ENCODE data around the gene E2F2. TPM values are rescaled to one million over a fixed set of nuclear protein-coding genes. Genes with fewer than 3 reads are reported as not detected.
A peak's percentile ranks its signal among the peaks of the same experiment; 100 is the strongest.

E2F2 gene
- total and polyA plus RNA-seq, 7 experiments from 2014 or later, result 0.14 to 65.7 (median 2.5) TPM; not detected in 3

DNA sequence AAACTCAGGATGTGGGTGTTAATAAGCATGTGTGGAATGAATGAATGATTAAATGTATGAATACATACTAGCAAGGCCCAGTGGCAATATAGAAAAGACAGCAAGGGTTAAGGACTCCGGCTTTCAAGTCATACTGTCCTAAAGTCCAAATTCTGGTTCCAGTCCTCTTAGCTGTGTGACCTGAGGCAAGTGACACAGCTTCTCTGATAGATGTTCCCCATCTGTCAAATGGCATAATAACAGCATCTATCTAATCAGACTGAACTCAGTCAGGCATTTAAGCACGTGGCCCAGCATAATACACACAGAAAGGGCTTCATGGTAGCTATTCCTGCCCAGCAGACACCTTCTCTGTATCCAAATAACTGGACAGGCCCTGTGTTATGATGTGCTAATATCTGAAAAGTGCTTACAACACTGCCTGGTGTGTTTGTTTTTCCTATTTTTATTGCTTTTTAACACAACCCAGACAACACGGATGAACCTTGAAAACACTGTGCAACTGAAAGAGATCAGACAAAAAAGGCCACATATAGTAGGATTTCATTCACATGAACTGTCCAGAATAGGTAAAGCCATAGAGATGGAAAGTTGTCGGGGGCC lies 59.5 kb downstream of the E2F2 start:
- POLR2A ChIA-PET, result no interaction called here

DNA sequence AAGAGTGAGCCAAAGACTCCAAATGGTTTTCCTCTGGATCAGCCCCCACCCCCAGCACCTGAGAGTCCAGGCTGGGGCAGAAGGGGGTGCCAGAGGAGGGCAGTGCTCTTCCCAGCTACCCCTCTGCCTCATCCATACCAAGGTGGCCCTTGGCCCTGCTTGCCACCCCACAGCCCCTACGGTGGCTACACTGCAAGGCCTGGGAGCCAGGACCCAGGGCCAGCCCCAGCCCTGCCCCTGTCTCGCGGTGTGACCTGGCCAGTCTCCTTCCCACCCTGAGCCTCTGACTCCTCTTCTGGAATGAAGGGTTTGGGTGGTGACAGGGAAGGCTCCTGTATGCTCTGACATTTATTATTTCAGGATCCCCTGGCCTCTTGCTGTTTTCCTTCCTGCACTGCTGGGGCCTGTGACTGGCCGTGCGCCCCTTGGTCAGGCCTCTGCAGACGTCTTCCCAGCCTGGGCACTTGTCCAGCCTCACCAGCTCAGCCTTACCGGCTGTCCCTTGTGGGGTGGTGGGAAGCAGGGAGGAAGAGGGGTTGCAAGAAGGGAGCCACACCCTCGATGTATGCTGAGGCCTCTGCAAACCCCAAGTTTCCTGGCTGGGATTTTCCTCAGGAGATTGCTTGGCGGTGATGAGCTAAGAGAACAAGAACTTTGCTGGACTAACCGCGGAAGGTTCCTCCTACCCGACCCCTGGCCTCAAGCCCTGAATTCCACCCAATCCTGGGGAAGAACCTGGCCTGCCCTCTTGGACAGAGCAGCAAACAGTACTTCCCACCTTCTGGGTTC lies 60.6 kb downstream of the E2F2 start:
- Histone ChIP-seq H3K9me3 (ENCODE audit: control insufficient read depth in 2 of 3, low read length in 3 of 3) (no peaks in the 10 kb centered on the region), H3K27ac (ENCODE audit: low read depth, low read length) (no peak overlapping the region), H3K27me3 (ENCODE audit: control insufficient read depth in 2 of 2, insufficient read depth in 2 of 2, low read length in 2 of 2) (no peaks in the 10 kb centered on the region), H3K4me3 (ENCODE audit: low read length) (no peak overlapping the region), H3K4me1 (ENCODE audit: control insufficient read depth in 2 of 2, insufficient read depth in 2 of 2, low read length in 2 of 2) (no peaks in the 10 kb centered on the region), H3K36me3 (ENCODE audit: control insufficient read depth in 2 of 3, insufficient read depth in 3 of 3, low read length in 3 of 3) (no peaks in the 10 kb centered on the region)
- ChIA-PET POLR2A (no interaction called here), CTCF (no interaction called here)
- DNase-seq (no peak), ATAC-seq (no peak)
- no peak overlapping the region for H3K27ac Mint-ChIP-seq
- H3K27me3 Mint-ChIP-seq, result no peaks in the 10 kb centered on the region
- intact Hi-C loops (cut with micrococcal nuclease), result no loop called here
- no peak overlapping the region for H3K4me3 Mint-ChIP-seq
- no peaks in the 10 kb centered on the region for H3K4me1 Mint-ChIP-seq
- H3K36me3 Mint-ChIP-seq, result no peaks in the 10 kb centered on the region
- no peaks in the 10 kb centered on the region for H3K9me3 Mint-ChIP-seq

More for the DNA sequence above, 59.5 kb downstream of the E2F2 start:
- intact Hi-C loops (cut with micrococcal nuclease), result no loop called here
- Mint-ChIP-seq H3K9me3 (no peaks in the 10 kb centered on the region), H3K36me3 (no peaks in the 10 kb centered on the region), H3K27ac (no peak overlapping the region), H3K4me3 (no peak overlapping the region), H3K27me3 (peaks cover 0 to 5% (median 3%) of the 10 kb centered on the region in 5 donors), H3K4me1 (peaks cover 0 to 4% (median 0%) of the 10 kb centered on the region in 7 donors)
- CTCF ChIA-PET, result interaction anchor here (0.6 to 1.1 kb wide), 2 partner anchors 25 to 1960 kb away, joined by 3 read pairs; no protein-coding TSS in a partner anchor
- H3K27me3 ChIP-seq (ENCODE audit: control insufficient read depth in 2 of 2, insufficient read depth in 2 of 2, low read length in 2 of 2), result no peaks in the 10 kb centered on the region
- ATAC-seq (no peak), DNase-seq (no peak)
- H3K27ac ChIP-seq (ENCODE audit: low read depth, low read length), result no peak overlapping the region
- H3K36me3 ChIP-seq (ENCODE audit: control insufficient read depth in 2 of 3, insufficient read depth in 3 of 3, low read length in 3 of 3), result no peaks in the 10 kb centered on the region
- H3K4me1 ChIP-seq (ENCODE audit: control insufficient read depth in 2 of 2, insufficient read depth in 2 of 2, low read length in 2 of 2), result no peaks in the 10 kb centered on the region
- no peak overlapping the region for H3K4me3 ChIP-seq (ENCODE audit: low read length)
- no peaks in the 10 kb centered on the region for H3K9me3 ChIP-seq (ENCODE audit: control insufficient read depth in 2 of 3, low read length in 3 of 3)

DNA sequence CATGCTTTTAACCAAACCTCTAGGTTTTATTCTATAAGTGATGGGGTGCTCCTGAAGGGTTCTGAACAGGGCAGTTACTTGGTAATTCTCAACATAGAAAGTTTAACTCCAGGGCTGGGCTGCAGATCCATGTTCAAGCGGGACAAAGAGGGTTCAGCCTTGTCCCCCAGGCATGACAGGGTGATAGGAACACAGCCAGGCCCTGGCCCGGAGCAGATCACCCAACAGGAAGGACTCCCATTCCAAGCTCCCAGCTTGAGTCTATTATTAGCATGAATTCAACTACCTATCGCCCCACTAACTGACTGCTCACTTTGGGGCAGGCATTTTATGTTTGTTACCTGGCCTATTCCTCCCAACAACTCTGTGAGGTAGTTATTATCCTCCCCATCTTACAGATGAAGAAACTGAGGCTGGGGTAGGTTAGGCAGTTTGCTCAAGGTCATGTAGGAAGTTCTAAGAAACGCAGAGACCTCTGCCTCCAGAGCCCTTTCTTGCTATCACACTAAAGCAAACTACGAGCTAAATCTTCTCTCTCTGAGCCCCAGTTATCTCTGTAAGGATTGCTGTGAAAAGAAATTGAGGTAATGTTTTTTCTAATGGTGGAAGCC lies 61.6 kb downstream of the E2F2 start:
- Histone ChIP-seq H3K27me3 (ENCODE audit: control insufficient read depth in 2 of 2, insufficient read depth in 2 of 2, low read length in 2 of 2) (no peaks in the 10 kb centered on the region), H3K27ac (ENCODE audit: low read depth, low read length) (no peak overlapping the region), H3K4me1 (ENCODE audit: control insufficient read depth in 2 of 2, insufficient read depth in 2 of 2, low read length in 2 of 2) (no peaks in the 10 kb centered on the region), H3K9me3 (ENCODE audit: control insufficient read depth in 2 of 3, low read length in 3 of 3) (no peaks in the 10 kb centered on the region), H3K4me3 (ENCODE audit: low read length) (no peak overlapping the region), H3K36me3 (ENCODE audit: control insufficient read depth in 2 of 3, insufficient read depth in 3 of 3, low read length in 3 of 3) (no peaks in the 10 kb centered on the region)
- Mint-ChIP-seq H3K4me3 (no peak overlapping the region), H3K4me1 (no peaks in the 10 kb centered on the region), H3K9me3 (no peaks in the 10 kb centered on the region), H3K27me3 (no peaks in the 10 kb centered on the region), H3K36me3 (no peaks in the 10 kb centered on the region), H3K27ac (peak overlapping the region in 1 of 9 donors; percentile 21)
- DNase-seq (no peak), ATAC-seq (no peak)
- intact Hi-C loops (cut with micrococcal nuclease), result no loop called here
- ChIA-PET CTCF (no interaction called here), POLR2A (no interaction called here)

DNA sequence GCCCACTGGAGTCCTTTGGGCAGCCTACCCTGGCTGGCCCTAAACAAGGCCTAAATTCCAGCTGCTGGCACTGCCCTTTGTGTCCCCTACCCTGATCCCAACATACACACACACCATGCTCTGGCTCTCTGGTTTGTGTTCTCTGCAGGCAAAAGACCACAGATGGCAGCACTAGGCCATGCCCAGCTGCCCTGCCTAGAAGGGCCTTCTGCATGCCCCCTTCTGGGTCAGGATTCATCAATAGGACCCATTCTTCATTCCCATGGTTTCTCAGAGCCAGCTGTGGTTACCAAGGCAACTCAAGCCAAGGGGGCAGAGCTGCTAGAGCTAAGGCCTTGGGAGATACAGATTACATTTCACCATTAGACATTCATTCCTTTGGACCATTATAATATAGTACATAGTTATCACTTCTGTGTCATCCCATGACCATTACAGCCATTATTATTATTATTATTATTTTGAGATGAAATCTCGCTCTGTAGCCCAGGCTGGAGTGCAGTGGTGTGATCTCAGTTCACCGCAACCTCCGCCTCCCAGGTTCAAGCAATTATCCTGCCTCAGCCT lies 64.5 kb downstream of the E2F2 start:
- H3K9me3 ChIP-seq (ENCODE audit: control insufficient read depth in 2 of 3, low read length in 3 of 3), result no peaks in the 10 kb centered on the region
- no peak for DNase-seq
- H3K4me3 ChIP-seq (ENCODE audit: low read length), result no peak overlapping the region
- Mint-ChIP-seq H3K36me3 (no peaks in the 10 kb centered on the region), H3K9me3 (no peaks in the 10 kb centered on the region), H3K4me3 (no peak overlapping the region), H3K4me1 (no peaks in the 10 kb centered on the region), H3K27me3 (peaks cover 0 to 5% (median 0%) of the 10 kb centered on the region in 5 donors), H3K27ac (no peak overlapping the region)
- ChIA-PET POLR2A (no interaction called here), CTCF (no interaction called here)
- no peaks in the 10 kb centered on the region for H3K36me3 ChIP-seq (ENCODE audit: control insufficient read depth in 2 of 3, insufficient read depth in 3 of 3, low read length in 3 of 3)
- intact Hi-C loops (cut with micrococcal nuclease), result no loop called here
- H3K27ac ChIP-seq (ENCODE audit: low read depth, low read length), result no peak overlapping the region
- no peaks in the 10 kb centered on the region for H3K4me1 ChIP-seq (ENCODE audit: control insufficient read depth in 2 of 2, insufficient read depth in 2 of 2, low read length in 2 of 2)
- H3K27me3 ChIP-seq (ENCODE audit: control insufficient read depth in 2 of 2, insufficient read depth in 2 of 2, low read length in 2 of 2), result no peaks in the 10 kb centered on the region
- ATAC-seq, result no peak

DNA sequence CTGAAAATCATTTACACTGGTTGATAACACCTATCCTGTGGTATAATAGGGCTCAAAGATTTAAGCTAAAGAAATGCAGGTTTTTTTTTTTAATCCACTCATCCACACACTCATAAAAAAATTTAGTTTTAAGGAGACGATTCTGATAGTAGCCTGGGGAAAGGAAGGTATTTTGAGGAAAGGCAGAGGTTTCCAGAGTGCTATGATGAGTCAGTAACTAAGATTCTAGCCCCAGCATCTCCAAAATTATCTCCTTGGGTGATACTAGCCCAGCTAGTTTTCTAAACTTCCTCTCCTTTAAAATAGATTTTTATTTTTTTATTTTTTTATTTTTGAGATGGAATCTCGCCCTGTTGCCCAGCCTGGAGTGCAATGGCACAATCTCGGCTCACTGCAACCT lies 67.7 kb downstream of the E2F2 start:
- Mint-ChIP-seq H3K27ac (no peak overlapping the region), H3K4me3 (no peak overlapping the region), H3K36me3 (no peaks in the 10 kb centered on the region), H3K27me3 (peaks cover 0 to 20% (median 0%) of the 10 kb centered on the region in 5 donors), H3K9me3 (no peaks in the 10 kb centered on the region), H3K4me1 (no peaks in the 10 kb centered on the region)
- no peak overlapping the region for H3K27ac ChIP-seq (ENCODE audit: low read depth, low read length)
- ChIA-PET POLR2A (no interaction called here), CTCF (interaction anchor here (0.6 kb wide), 1 partner anchor 77 kb away, joined by 4 read pairs; no protein-coding TSS in a partner anchor)
- ATAC-seq (no peak), DNase-seq (no peak)
- intact Hi-C loops (cut with micrococcal nuclease), result no loop called here
- H3K36me3 ChIP-seq (ENCODE audit: control insufficient read depth in 2 of 3, insufficient read depth in 3 of 3, low read length in 3 of 3), result no peaks in the 10 kb centered on the region
- H3K4me3 ChIP-seq (ENCODE audit: low read length), result no peak overlapping the region
- H3K9me3 ChIP-seq (ENCODE audit: control insufficient read depth in 2 of 3, low read length in 3 of 3), result no peaks in the 10 kb centered on the region
- H3K4me1 ChIP-seq (ENCODE audit: control insufficient read depth in 2 of 2, insufficient read depth in 2 of 2, low read length in 2 of 2), result no peaks in the 10 kb centered on the region
- H3K27me3 ChIP-seq (ENCODE audit: control insufficient read depth in 2 of 2, insufficient read depth in 2 of 2, low read length in 2 of 2), result peaks cover 0 to 4% of the 10 kb centered on the region in 2 donors

DNA sequence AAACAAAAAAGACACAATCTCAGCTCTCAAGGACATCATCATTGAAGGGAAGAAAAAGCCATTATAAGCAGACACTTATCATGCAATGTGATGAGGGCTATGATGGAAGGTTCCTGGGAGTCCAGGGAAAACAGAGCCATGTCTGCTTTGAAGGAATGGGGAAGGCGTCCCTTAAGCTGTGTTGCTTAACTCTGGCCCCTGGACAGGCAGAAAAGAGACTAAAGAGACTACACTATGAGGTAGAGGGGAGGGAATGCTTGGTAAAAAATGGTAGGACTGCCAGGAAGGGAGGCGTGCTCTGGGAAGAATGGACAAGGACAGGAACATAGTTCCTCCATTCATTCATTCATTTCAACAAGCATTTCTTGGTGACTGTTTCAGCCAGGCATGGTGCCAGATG lies 68.3 kb downstream of the E2F2 start:
- H3K9me3 Mint-ChIP-seq, result no peaks in the 10 kb centered on the region
- Histone ChIP-seq H3K4me3 (ENCODE audit: low read length) (no peak overlapping the region), H3K27ac (ENCODE audit: low read depth, low read length) (no peak overlapping the region), H3K9me3 (ENCODE audit: control insufficient read depth in 2 of 3, low read length in 3 of 3) (no peaks in the 10 kb centered on the region), H3K36me3 (ENCODE audit: control insufficient read depth in 2 of 3, insufficient read depth in 3 of 3, low read length in 3 of 3) (no peaks in the 10 kb centered on the region), H3K27me3 (ENCODE audit: control insufficient read depth in 2 of 2, insufficient read depth in 2 of 2, low read length in 2 of 2) (peaks cover 0 to 4% of the 10 kb centered on the region in 2 donors), H3K4me1 (ENCODE audit: control insufficient read depth in 2 of 2, insufficient read depth in 2 of 2, low read length in 2 of 2) (no peaks in the 10 kb centered on the region)
- H3K27me3 Mint-ChIP-seq, result peaks cover 0 to 20% (median 0%) of the 10 kb centered on the region in 5 donors
- intact Hi-C loops (cut with micrococcal nuclease), result no loop called here
- CTCF ChIA-PET, result interaction anchor here (0.6 kb wide), 1 partner anchor 78 kb away, joined by 4 read pairs; no protein-coding TSS in a partner anchor
- H3K27ac Mint-ChIP-seq, result no peak overlapping the region
- H3K4me3 Mint-ChIP-seq, result no peak overlapping the region
- no peak for DNase-seq
- no peak for ATAC-seq
- H3K36me3 Mint-ChIP-seq, result peaks cover 0 to 2% (median 0%) of the 10 kb centered on the region in 5 donors
- no peaks in the 10 kb centered on the region for H3K4me1 Mint-ChIP-seq
- POLR2A ChIA-PET, result no interaction called here
